Measurements from ENCODE around the gene ITGB5.
"Not testable (repeated sequence)": the region's sequence is repeated elsewhere in the genome, so short reads cannot be mapped to it uniquely, and the experiment has no call there.

ITGB5 gene

GRCh38 chr3:124764746-124765145 is 122.4 kb downstream of the ITGB5 start:
- Mint-ChIP-seq H3K4me3 (no peak overlapping the region), H3K4me1 (ENCODE audit: low read depth) (peaks cover 10% of the 10 kb centered on the region), H3K36me3 (ENCODE audit: low read depth) (no peaks in the 10 kb centered on the region), H3K27ac (no peak overlapping the region), H3K27me3 (peaks cover 4% of the 10 kb centered on the region), H3K9me3 (no peaks in the 10 kb centered on the region)

DNA sequence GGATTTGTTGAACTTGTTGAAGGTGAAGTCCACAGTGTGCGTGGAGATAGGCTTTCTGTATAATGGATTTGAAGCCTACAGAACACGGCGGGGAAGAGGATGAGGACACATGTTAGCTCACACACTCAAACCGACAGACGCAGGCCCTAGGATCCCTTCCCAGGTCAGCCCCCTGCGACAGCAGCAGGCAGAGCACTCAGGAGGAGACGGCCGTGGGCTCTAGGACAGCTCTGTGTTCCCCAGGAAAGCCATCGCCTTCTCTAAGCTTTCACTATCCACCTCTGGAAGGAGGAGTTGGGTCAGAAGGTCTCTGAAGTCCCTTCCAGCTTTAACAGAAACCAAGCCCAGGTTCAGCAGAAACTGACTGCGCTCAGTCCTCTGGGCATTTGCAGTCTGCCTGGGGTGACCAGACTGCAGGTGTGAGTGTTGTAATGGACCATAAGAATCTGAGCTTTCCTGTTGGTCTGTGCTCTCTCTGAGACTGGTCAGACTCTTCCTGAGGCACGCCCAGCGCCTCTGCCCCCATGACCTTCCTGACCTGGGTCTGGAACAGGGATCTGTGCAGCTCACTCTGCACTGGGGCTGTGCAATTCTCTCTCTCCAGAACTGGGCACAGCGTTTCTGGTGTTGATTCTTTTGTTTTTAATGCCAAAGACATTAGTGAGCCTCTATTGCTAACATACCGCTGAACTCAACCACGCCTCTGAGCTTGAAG is 123.4 kb downstream of the ITGB5 start:
- Mint-ChIP-seq H3K4me3 (no peak overlapping the region), H3K27ac (no peak overlapping the region), H3K9me3 (no peaks in the 10 kb centered on the region), H3K27me3 (peaks cover 4% of the 10 kb centered on the region), H3K36me3 (ENCODE audit: low read depth) (no peaks in the 10 kb centered on the region), H3K4me1 (ENCODE audit: low read depth) (peaks cover 15% of the 10 kb centered on the region)

- Mint-ChIP-seq H3K9me3 (no peaks in the 10 kb centered on the region), H3K4me3 (no peak overlapping the region), H3K36me3 (ENCODE audit: low read depth) (no peaks in the 10 kb centered on the region)
These were observed 124.0 kb downstream of the ITGB5 start for GRCh38 chr3:124763206-124763605.

DNA sequence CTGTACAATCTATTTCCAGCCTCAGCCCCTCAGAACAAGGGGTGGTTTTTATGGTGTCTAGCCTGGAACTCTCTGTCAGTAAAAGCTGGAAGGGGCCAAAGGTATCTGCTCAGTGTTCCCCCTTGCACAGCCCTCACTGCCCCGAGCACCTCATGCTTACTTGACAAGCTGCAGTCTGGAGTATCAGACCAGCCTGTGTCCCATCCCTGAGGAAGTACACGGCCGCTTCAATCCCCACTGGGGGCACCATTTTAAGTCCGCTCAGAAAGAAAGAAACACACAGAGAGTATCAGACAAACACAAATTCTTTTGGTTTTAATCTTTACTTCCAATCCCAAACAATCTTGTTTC is 124.5 kb downstream of the ITGB5 start:
- H3K36me3 Mint-ChIP-seq (ENCODE audit: low read depth): no peaks in the 10 kb centered on the region
- no peaks in the 10 kb centered on the region for H3K9me3 Mint-ChIP-seq
- H3K4me1 Mint-ChIP-seq (ENCODE audit: low read depth): peaks cover 22% of the 10 kb centered on the region
- H3K4me3 Mint-ChIP-seq: no peak overlapping the region
- H3K27ac Mint-ChIP-seq: no peak overlapping the region
- H3K27me3 Mint-ChIP-seq: peaks cover 4% of the 10 kb centered on the region

More at GRCh38 chr3:124763206-124763605, 124.0 kb downstream of the ITGB5 start:
- Mint-ChIP-seq H3K27me3 (peaks cover 4% of the 10 kb centered on the region), H3K27ac (no peak overlapping the region), H3K4me1 (ENCODE audit: low read depth) (peaks cover 21% of the 10 kb centered on the region)

GRCh38 chr3:124761935-124762660 is 125.1 kb downstream of the ITGB5 start:
- peaks cover 4% of the 10 kb centered on the region for H3K27me3 Mint-ChIP-seq
- H3K9me3 Mint-ChIP-seq: no peaks in the 10 kb centered on the region
- no peaks in the 10 kb centered on the region for H3K36me3 Mint-ChIP-seq (ENCODE audit: low read depth)
- H3K4me3 Mint-ChIP-seq: no peak overlapping the region
- H3K4me1 Mint-ChIP-seq (ENCODE audit: low read depth): peaks cover 22% of the 10 kb centered on the region
- no peak overlapping the region for H3K27ac Mint-ChIP-seq

- Mint-ChIP-seq H3K9me3 (no peaks in the 10 kb centered on the region), H3K27ac (no peak overlapping the region), H3K36me3 (ENCODE audit: low read depth) (no peaks in the 10 kb centered on the region), H3K27me3 (peaks cover 4% of the 10 kb centered on the region), H3K4me3 (no peak overlapping the region), H3K4me1 (ENCODE audit: low read depth) (peaks cover 22% of the 10 kb centered on the region)
These were observed 125.8 kb downstream of the ITGB5 start for GRCh38 chr3:124761250-124761796.

GRCh38 chr3:124760601-124761000 is 126.6 kb downstream of the ITGB5 start:
- Mint-ChIP-seq H3K27ac (no peak overlapping the region), H3K27me3 (peaks cover 4% of the 10 kb centered on the region), H3K9me3 (no peaks in the 10 kb centered on the region), H3K4me3 (no peak overlapping the region), H3K36me3 (ENCODE audit: low read depth) (no peaks in the 10 kb centered on the region), H3K4me1 (ENCODE audit: low read depth) (peaks cover 22% of the 10 kb centered on the region)

DNA sequence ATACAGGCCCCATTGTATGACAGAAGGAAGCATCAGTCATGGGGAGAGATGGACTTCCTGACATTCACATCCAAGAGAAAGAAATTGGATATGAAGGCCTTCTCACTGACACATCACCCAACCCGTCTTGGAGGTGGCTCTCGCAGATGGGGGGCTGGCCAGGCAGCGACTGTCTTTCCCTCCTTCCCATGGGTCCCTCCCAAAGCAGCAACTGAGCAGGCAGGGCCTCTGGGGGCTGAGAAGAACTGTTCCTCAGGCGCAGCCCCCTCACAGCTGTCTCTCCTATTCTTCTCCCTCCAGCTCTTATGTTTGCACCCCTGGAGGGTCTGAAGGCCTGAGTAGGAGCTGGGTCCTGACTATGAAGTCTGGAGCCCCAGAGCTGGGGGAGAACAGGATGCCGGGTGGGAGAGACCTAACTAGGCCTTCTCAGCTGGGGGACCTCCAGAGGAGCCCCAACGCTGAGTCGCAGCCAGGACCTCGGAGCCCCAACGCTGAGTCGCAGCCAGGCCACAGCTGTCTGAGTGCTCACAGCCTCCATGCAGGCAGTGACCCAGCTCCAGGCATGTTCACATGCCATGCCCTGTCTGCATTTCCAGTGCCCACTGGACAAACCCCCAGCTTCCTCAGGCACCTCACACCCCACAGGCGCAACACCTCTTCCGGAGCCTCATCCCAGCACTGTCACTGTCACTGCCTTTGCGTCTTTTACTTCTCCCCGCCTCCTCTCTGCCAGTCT is 127.3 kb downstream of the ITGB5 start:
- Mint-ChIP-seq H3K4me3 (no peak overlapping the region), H3K36me3 (ENCODE audit: low read depth) (no peaks in the 10 kb centered on the region), H3K4me1 (ENCODE audit: low read depth) (peaks cover 22% of the 10 kb centered on the region), H3K27ac (no peak overlapping the region), H3K27me3 (peaks cover 4% of the 10 kb centered on the region), H3K9me3 (no peaks in the 10 kb centered on the region)

DNA sequence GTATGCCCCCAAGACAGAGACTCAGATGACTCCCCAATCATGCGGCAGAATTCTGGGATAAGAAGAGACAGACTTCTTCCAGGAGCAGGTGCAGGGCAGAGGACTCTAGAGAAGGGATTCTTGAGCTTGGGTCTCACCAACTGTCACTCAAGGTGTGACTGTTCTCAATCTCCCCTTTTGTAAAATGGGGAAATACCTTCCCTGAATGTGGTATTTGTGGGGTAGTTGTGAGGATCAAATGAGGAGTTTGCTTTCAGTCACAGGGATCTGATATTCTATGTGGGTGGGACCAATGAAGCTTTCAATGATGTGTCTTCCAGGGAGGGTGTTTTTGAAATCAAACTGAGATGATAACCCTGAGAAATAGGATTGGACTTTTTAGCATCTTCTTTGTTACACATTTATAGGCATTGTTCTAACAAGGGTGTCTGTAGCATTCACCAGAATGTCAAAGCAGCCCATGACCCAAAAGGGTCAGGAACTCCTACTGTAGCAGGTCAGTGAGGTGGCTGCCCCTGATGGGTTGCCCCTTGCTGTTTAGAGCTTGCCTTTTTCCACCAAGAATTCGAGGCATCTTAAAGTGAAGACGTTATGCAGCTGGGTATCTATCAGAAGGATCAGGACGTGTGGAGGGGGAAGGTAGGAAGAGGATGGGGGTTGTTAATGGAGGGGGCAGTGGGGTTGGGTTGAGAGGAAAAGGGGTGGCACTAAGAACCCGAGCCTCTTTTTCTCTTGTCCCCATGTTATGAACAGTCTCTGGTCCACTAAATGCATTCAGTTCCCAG is 128.1 kb downstream of the ITGB5 start:
- Mint-ChIP-seq H3K36me3 (ENCODE audit: low read depth) (no peaks in the 10 kb centered on the region), H3K27me3 (peaks cover 4% of the 10 kb centered on the region), H3K4me1 (ENCODE audit: low read depth) (peaks cover 22% of the 10 kb centered on the region), H3K4me3 (no peak overlapping the region), H3K27ac (no peak overlapping the region), H3K9me3 (no peaks in the 10 kb centered on the region)

DNA sequence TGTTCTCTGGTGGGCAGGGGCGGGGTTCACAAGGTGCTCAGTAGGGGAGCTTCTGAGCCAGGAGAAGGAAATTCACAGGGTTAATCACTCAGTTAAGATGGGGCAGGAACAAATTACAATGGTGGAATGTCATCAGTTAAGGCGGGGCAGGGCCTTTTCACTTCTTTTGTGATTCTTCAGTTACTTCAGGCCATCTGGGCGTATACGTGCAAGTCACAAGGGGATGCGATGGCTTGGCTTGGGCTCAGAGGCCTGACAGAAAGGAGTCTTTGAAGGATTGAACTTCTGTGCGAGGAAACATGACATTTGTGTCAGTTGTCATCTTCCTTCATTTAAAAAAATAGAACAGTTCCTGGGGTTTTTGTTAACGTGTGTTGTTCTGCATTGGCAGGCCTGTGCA is 129.2 kb downstream of the ITGB5 start:
- peaks cover 22% of the 10 kb centered on the region for H3K4me1 Mint-ChIP-seq (ENCODE audit: low read depth)
- H3K4me3 Mint-ChIP-seq; H3K9me3 Mint-ChIP-seq; H3K27ac Mint-ChIP-seq; H3K36me3 Mint-ChIP-seq (ENCODE audit: low read depth); H3K27me3 Mint-ChIP-seq: not testable (repeated sequence)

DNA sequence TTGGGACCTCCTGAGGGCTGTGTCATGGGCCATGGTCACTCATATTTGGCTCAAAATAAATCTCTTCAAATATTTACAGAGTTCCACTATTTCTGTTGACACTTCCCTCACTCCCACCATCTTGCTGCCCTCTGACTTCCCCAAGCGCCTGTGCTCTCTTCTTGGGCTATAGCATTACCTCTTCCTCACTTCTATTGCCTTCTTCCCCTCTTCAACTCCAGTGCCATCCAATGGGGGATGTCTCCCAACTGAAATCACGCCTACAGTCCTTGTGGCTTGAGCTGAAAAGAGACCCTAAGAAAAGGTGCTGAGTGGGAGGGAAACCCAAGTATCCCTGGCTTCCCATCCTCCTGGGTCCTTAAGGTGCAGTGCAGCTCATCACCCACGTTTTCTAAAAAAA is 135.1 kb downstream of the ITGB5 start:
- H3K4me1 Mint-ChIP-seq (ENCODE audit: low read depth): no peaks in the 10 kb centered on the region
- H3K9me3 Mint-ChIP-seq: no peaks in the 10 kb centered on the region
- no peaks in the 10 kb centered on the region for H3K27me3 Mint-ChIP-seq
- H3K4me3 Mint-ChIP-seq: no peak overlapping the region
- H3K36me3 Mint-ChIP-seq (ENCODE audit: low read depth): no peaks in the 10 kb centered on the region
- H3K27ac Mint-ChIP-seq: no peak overlapping the region

DNA sequence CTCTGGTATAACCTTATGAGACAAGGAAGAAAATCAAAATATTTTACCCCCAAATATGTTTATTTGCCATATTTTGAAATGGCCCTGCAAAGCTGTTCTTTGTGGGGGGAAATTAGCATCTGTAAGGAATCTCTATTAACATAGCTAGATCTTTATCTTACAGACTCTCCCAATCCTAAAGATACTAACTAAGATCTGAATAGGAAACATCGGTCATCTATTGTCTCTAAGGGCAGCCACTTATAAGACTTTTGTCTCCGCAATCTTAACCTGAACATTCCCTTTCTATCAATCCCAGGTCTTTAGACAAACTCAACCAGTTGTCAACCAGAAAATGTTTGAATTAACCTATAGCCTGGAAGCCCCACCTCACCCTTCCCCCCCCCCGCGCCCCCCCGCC is 135.7 kb downstream of the ITGB5 start:
- H3K4me1 Mint-ChIP-seq (ENCODE audit: low read depth): no peaks in the 10 kb centered on the region
- H3K27me3 Mint-ChIP-seq: no peaks in the 10 kb centered on the region
- no peak overlapping the region for H3K4me3 Mint-ChIP-seq

DNA sequence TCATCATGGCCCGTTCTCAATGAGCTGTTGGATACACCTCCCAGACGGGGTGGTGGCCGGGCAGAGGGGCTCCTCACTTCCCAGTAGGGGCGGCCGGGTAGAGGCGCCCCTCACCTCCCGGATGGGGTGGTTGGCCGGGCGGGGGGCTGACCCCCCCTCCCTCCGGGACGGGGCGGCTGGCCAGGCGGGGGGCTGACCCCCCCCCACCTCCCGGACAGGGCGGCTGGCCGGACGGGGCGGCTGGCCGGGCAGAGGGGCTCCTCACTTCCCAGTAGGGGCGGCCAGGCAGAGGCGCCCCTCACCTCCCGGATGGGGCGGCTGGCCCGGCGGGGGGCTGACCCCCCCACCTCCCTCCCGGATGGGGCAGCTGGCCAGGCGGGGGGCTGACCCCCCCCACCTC is 137.3 kb downstream of the ITGB5 start:
- not testable (repeated sequence) for H3K36me3 Mint-ChIP-seq (ENCODE audit: low read depth); H3K27ac Mint-ChIP-seq; H3K4me1 Mint-ChIP-seq (ENCODE audit: low read depth)

More for the DNA sequence above, 135.7 kb downstream of the ITGB5 start:
- no peak overlapping the region for H3K27ac Mint-ChIP-seq
- H3K9me3 Mint-ChIP-seq: no peaks in the 10 kb centered on the region
- H3K36me3 Mint-ChIP-seq (ENCODE audit: low read depth): no peaks in the 10 kb centered on the region

GRCh38 chr3:124748560-124749198 is 138.5 kb downstream of the ITGB5 start:
- Mint-ChIP-seq H3K36me3 (ENCODE audit: low read depth) (peaks cover 19% of the 10 kb centered on the region), H3K27ac (no peak overlapping the region)

More for the DNA sequence above, 137.3 kb downstream of the ITGB5 start:
- not testable (repeated sequence) for H3K9me3 Mint-ChIP-seq, H3K4me3 Mint-ChIP-seq, H3K27me3 Mint-ChIP-seq

More at GRCh38 chr3:124748560-124749198, 138.5 kb downstream of the ITGB5 start:
- Mint-ChIP-seq H3K27me3 (no peaks in the 10 kb centered on the region), H3K9me3 (no peaks in the 10 kb centered on the region), H3K4me3 (no peak overlapping the region), H3K4me1 (ENCODE audit: low read depth) (no peaks in the 10 kb centered on the region)
